ENCODE results near the gene ZNF580.
A peak's percentile ranks its signal among the peaks of the same experiment; 100 is the strongest.

ZNF580 gene

DNA sequence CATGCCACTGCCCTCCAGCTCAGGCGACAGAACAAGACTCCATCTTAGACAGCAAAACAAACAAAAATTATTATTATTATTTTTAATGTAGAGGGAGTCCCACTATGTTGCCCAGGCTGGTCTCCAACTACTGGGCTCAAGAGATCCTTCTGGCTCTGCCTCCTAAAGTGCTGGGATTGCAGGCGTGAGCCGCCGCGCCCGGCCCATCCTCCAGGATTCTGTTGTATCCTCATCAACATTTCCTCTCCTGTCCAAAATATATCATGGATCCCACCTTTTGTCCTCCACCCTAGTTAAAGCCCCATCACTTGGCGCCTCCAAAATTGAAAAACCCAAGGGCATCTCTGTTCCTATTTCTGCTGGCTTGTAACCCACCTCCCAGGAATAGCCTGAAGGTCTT is 17.7 kb upstream of the ZNF580 start:
- DNase-seq (ENCODE audit: low spot score), result no peak

DNA sequence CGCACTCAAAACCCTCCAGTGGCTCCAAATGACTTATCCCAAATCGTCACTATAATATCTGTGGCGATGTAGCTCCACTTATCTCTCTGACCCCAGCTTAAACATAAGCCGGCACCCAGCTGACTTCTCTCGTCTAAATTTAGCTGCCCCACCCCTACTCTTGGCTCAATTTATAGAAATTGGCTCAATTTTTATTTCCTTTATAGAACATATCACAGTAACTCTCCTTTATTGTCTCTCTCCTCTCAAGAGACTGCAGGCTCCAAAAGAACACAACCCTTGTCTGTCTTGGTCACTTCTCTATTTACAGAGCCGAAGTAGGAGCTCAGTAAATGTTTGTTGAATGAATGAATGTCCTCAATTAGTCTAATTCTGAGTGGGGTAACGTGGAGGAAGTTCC is 17.2 kb upstream of the ZNF580 start:
- DNase-seq (ENCODE audit: low spot score), result no peak

DNA sequence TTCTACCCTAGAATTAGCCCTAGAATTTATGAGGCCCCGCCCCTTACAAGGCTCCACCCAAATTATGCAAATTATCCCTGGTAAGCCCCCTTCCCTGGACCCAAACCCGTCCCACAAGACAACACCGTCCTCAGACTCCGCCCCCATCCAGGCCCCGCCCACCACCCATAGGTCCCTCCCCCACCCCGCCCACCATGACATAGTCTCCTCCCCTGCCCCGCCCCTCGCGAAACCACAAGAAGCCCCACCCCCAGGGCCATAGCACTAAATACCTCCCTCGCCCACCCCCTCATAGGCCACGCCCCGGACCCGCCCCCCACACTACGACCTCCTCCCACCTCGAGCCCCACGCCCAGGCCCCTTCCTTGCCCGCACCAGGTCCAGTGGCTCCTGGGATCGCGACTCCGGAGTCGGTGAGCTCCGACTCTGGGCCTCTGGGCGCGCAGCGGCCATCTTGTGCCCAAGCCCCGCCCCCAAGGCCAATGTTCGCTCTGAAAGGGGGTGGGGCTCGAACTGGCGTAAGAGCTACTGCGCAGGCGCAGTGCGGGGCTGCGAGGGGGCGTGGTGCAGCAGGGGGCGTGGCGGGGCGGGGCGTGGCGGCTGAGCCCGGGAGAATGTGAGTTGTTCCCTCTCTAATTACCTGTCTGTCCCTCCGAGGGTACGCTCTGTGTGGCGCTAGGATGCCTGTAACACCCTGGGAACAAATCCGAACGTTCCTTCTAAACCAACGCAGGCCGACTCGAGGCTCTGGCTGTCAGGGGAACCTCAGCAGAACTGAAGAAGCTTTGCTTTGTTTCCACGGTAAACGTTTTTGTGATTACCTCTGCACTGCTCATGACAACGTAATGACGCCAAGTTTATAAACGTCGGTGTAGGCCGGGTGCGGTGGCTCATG is 16.4 kb upstream of the ZNF580 start, which contains the start of gene ZNF784:
TSS of gene ZNF784 (minus strand) at position 458 of the 895 bp plus-strand sequence. CDS start at position 453, 5 bp downstream.
- peak; percentile 96 for DNase-seq (ENCODE audit: low spot score)

DNA sequence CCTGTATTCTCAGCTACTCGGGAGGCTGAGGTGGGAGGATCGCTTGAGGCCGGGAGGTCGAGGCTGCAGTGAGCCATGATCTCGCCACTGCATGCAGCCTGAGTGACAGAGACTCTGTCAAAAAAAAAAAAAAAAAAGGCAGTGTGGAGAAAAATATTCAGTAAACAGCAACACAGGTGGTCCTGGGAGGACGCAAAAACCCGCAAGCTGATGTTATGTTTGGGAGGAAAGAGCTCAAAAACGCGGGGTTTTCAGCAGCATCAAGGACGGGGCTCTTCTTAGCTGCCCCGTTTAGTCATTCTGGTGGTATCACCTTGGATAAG is 15.8 kb upstream of the ZNF580 start:
- DNase-seq (ENCODE audit: low spot score), result no peak

DNA sequence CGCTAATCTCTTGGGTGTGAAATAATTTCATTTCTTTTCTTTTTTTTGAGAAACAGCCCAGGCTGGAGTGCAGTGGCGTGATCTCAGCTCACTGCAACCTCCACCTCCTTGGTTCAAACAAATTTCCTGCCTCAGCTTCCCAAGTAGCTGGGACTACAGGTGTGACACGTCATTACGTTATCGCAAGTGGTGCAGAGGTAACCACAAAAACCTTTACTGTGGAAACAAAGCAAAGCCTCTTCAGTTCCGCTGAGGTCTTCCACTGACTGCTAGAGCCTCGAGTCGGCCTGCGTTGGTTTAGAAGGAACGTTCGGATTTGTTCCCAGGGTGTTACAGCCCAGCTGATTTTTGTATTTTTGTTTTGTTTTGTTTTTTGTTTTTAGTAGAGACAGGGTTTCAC is 14.5 kb upstream of the ZNF580 start:
- DNase-seq (ENCODE audit: low spot score), result no peak

DNA sequence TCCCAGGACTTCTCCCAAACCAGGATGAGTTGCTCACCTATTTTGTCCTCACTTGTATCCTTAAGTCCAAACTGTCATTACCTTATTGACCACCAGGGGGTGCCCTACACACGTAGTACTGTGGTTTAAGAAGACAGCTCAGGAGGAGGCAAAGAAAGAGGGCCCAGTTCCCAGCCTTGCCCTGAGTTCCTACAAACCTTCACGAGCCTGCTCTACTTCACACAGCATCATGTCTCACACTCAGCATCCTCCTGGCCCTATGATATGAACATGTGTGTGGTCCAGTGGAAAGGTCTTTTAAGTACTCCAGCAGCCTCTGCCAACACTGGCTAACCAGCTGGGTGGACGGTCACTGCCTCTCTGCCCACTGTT is 8.4 kb upstream of the ZNF580 start:
- DNase-seq (ENCODE audit: low spot score), result peak; percentile 96

DNA sequence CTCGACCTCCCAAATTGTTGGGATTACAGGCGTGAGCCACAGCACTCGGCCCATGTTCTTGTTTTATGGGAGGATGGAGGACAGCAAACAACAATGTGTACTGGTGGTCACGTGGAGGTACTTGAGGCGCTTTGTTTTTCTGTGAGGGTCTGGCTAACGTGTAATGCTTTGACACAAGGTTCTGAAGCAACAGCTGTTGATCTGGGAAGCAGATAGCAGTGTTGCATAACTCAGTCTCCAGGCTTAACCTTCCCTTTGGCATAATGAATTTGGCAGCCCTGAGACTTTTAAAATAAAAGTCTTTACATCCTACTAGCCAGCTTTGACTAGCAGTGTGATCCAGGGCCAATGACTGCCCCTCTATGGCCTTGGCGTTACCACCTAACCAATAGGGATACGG is 6.9 kb upstream of the ZNF580 start:
- DNase-seq (ENCODE audit: low spot score), result no peak

DNA sequence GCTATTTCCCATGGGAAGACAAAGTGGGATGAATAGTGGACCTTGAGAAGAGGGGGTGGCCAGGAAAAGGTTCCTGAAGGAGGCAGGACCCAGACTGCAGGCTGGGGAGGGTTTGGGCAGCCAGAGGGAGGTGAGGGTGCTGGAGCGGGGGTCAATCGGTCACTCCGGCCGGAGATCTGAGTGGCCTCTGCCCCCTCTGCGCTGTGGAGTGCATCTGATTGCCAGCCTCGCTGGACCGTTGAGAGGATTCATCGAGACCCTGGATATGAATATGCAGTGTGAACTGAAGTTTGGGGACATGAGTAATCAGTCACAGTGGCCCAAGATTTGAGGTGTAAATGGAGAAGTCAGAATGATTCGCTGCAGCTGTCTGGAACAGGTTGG is 5.5 kb upstream of the ZNF580 start:
- no peak for DNase-seq (ENCODE audit: low spot score)

DNA sequence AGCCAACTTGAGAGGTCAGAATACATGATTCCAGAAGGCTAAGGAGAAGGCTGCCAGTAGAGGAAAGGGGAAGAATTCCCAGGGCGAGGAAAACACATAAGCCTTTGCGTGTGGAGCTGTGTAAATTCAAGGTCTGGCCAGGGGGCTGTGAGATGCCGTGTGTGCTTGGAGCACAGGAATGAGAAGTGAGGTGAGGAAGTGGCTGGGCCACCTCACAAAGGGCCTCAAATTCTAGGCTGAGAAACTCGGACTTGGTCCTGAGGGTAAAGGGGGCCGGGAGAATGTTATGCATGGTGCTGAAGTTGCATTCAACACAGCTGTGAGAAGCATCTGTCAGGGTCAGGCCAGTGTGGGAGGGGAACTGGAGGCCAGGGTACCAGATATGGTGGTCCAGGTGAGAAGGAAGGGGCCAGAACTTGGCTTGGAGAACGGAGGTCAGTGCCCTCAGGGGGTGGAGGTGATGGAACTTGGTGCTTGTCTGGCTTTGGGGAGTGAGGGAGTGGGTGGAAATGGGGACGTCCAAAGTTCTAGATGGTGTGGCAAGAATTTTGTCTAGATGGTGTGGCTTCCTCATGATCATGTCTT is 4.9 kb upstream of the ZNF580 start:
- no peak for DNase-seq (ENCODE audit: low spot score)

DNA sequence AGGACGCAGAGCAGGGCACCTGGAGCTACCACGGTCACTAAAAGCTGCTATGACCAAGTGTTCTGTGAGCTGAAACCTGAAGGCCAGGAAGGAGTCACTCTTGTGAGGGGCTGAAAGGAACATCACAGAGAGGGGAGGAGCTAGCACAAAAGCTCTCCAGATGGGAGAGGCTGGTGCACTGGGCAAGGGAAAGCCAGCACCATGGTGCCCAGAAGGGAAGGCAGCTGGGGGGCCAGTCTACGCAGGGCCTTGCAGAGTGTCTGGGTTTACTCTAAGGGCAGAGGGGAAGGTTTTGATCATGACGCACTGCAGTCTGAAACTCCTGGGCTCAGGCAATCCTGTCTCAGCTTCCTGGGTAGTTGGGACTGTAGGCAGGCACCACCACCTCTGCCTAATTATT is 4.1 kb upstream of the ZNF580 start:
- no peak for DNase-seq (ENCODE audit: low spot score)

DNA sequence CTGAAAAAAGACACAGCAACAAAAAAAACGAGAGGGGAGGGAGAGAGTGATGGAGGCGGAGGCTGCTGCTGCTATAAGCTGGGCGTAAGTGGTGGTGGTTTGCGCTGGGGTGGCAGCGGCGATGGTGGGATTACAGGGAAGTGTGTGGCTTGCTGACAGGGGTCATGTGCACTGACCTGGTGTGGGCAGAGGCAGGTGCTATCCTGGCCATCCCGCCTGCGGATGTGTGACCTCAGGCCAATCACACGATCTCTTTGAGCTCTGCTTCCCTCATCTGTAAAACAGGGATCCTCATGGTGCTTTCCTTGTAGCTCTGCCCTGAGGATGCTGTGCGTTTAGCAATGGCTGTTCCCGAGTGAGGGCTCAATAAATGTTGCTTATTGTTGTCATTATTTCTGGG is 3.3 kb upstream of the ZNF580 start:
- no peak for DNase-seq (ENCODE audit: low spot score)

DNA sequence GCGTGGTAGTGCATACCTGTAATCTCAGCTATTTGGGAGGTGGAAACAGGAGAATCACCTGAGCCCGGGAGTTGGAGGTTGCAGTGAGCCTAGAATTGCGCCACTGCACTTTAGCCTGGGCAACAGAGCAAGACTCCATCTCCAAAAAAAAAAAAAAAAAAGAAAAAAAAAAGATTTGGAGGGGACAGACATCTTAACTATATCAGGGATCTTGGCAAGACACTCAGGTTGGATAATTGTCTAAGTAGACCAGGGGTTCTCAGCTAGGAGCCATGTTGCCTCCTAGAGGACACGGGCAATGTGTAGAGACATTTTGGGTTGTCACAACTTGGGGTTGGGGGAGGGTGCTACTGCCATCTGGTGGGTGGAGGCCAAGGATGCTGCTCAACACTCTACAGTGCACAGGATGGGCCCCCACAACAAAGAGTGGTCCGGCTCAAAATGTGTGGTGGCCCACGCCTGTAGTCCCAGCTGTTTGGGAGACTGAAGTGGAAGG is 1.9 kb upstream of the ZNF580 start:
- DNase-seq (ENCODE audit: low spot score), result no peak

DNA sequence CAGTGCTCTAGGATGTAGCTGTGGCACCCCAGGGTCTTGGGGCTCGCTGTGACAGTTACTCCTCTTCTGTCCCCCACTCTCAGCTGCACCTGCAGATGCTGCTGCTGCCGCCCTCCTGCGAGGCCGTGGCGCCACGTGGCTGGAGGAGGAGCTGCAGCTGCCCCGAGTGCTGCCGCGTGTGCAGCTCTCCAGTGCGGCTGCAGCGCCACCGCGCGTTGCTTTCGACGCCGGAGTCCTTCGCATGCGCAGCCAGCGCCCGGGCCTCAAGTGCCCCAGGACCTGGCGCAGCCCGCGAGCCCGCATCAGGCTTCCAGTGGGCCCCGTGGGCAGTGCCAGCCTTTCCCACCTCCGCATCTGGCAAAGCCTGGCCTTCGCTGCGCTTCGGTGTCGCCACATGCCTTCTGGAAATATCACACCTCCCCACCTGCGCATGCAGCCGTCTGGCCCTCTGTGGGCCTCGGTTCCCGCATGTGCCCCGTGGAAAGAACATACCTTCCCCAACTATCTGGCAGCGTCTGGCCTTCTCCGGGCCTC is 692 bp upstream of the ZNF580 start:
- peak; percentile 80 for DNase-seq (ENCODE audit: low spot score)

DNA sequence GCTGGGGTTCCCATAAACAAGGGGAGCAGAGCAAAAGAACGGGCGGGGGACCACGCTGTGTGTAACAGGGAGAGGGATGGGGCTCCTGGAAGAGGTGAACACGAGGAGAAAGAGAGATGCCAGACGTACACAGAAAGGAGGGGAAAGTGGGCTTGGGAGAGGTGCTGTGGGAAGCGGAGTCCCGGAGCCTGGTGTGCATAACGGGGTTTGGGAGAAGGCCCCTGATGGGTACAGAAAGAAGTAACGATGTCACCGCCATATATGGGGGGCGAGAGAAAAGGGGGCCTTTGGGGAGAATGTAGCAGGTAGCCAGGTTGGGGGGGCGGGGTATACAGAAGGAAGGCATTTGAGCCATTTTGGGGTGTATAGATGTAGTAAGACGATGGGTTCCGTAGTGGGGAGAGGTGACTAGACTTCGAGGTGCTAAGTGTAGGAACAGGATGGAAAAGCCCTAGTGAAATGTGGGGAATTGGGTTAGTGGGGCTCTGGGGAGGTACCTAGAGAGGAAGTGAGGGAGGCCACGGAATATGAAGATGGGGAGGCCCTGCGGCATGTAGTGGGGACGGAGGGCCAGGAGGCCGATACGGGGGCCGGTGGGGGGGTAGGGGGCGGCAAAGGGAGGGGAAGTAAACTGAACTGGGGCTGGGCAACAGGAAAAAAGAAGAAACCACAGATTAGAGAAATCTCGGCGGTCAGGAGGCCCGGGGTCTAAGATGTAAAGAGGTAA is 787 bp downstream of the ZNF580 start:
- DNase-seq (ENCODE audit: low spot score), result no peak

DNA sequence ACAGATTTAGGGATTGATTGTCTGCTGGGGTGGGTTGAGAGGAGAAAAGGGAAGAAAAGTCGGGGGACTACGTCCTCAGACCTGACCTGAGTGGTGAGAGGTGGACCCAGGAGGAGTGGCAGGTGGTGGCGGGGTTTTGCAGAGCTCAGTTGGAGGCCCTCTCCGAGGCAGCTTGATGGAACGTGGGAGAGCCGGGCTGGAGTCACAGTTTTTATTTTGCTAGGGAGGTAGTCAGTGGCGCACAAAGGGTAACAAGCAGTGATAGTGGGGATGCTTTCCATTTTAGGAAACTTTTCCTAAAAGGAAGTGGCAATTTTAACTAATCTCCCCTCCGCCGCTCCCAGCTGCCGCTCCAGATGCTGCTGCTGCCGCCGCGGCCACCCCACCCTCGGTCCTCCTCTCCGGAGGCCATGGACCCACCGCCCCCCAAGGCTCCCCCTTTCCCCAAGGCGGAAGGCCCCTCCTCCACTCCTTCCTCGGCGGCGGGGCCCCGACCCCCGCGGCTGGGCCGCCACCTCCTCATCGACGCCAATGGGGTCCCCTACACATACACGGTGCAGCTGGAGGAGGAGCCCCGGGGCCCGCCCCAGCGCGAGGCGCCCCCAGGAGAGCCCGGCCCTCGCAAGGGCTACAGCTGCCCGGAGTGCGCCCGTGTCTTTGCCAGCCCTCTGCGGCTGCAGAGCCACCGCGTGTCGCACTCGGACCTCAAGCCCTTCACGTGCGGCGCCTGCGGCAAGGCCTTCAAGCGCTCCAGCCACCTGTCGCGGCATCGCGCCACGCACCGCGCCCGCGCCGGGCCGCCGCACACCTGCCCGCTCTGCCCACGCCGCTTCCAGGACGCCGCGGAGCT is 1.6 kb downstream of the ZNF580 start:
- no peak for DNase-seq (ENCODE audit: low spot score)

DNA sequence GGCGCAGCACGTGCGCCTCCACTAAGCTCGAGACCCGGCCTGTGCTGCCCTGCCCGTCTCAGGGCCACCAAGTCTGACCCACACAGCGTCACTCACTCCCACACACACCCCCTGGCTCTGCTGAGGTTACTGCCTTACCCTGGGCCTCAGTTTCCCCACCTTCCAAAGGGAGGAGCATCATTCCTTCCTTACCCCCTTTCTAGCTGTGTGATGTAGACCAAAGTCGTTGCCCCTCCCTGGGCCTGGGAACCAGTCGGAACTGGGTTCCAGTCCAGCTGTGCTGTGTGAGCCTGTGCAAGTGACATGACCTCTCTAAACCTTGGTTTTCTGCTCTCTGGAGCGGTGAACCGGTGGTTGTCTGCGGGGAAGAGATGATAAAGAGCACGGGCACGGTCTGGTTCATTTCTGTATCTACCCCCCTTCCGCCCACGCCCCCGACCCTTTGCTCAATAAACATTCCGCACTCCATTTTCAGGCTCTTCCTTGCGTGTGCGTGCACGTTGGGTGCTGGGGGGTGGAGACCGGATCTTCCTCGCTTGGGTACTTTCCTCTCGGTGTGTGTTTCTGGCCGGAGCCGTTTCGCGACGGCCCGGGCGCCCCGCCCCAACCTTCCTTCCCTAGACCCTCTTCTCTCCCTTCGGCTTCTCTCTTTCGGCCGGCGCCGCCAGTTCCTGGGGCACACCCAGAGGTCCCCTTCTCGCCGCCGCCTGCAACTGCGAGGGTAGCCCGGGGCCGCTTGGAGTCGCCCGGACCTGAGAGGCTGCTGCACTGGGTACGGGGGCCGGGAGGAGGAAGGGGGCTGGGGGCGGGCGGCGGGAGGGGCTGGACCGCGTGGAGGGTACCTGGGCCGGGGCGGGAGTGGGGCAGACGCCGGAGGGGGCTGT is 2.4 kb downstream of the ZNF580 start, which contains the start of gene ZNF581:
TSS of gene ZNF581 (plus strand) at position 647 of the 884 bp plus-strand sequence. CDS start 923 bp downstream, outside the sequence.
- peak; percentile 72 for DNase-seq (ENCODE audit: low spot score)

DNA sequence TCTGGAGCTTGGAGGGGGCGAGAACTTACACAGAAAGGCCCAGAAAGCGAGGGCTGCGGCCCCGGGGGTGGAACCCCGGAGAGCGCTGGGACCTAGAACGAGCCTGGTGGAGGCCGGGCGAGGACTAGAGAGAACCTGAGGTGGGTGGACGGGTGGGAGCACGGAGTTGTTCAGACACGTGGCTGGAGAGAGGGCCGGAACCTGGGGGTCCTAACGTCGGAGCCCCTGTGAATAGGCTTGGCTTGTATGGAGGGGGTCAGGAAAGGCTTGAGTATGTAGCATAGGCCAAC is 3.0 kb downstream of the ZNF580 start:
- no peak for DNase-seq (ENCODE audit: low spot score)

DNA sequence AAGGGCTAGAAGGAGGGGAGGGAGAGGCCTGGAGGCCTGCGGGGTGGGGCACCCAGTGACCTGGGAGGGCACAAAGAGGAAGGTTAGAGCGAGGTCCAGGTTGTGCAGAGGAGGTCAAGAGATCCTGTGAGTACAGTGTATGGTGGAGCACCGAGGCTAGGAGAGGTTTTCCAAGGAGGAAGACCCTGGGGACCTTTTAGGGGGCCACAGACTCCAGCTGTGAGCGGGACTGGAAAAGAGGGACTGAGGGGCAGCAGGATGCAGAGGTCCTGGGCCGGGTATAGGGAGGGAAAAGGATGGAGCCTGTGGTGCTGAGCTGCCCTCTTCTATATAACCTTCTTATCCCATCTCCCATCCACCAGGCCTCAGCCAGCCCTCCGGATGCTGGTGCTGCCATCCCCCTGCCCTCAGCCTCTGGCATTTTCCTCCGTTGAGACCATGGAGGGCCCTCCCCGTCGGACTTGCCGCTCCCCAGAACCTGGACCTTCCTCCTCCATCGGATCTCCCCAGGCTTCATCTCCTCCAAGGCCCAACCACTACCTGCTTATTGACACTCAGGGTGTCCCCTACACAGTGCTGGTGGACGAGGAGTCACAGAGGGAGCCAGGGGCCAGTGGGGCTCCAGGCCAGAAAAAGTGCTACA is 3.5 kb downstream of the ZNF580 start:
- no peak for DNase-seq (ENCODE audit: low spot score)

DNA sequence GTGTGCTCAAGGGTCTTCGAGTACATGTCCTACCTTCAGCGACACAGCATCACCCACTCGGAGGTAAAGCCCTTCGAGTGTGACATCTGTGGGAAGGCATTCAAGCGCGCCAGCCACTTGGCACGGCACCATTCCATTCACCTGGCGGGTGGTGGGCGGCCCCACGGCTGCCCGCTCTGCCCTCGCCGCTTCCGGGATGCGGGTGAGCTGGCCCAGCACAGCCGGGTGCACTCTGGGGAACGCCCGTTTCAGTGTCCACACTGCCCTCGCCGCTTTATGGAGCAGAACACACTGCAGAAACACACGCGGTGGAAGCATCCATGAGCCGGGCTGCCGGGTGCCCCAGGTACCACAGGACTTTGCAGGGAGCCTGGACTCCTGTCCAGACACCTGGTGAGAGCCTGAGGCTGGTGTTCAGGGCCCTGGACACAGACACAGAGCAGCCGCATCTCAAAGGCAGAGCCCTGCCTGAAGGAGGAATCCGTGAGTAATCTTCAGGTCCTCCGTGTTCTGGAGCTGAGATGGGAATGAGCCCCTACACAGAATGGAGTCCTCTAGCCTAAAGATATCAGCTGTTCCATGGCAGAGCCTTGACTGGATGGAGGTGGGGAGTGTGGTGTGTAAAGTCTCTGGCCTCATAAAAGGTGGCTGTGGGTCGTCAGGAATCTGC is 4.2 kb downstream of the ZNF580 start:
- DNase-seq (ENCODE audit: low spot score), result no peak

DNA sequence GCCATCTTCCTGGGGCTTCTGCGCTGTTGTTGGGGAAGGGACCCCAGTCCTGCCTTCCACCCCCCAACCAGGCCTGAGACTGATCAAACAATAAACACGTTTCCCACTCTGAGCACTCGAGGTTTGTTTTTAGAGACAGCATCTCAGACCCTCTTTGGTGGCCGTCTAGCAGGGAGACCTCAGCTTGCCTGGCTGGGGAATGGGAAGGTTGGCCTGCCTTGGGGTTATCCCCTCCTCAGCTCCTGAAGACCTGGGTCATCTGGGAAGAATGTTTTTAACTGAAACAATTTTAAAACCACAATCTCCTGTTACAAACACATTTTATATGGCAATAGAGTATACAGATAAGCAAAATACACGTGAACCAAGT is 4.7 kb downstream of the ZNF580 start:
- DNase-seq (ENCODE audit: low spot score), result no peak

Data from Ammon's horn (tissue), 1 donor.